Kidney epithelial cell (primary cell): ENCODE results near the gene NBEAL2. TPM values are rescaled to one million over a fixed set of nuclear protein-coding genes. Genes with fewer than 3 reads are reported as not detected.

Experiments
- DNase-seq: peaks from one replicate; pipeline ENCODE4 v3.0.0-alpha.2; 2010; ENCODE audit warnings: low read depth
- H3K27me3 ChIP-seq: 2 replicates; pipeline ENCODE4 v1.6.0; 2011; ENCODE audit warnings: low read length; ENCODE audit not compliant: control insufficient read depth, insufficient read depth
- H3K36me3 ChIP-seq: 2 replicates; pipeline ENCODE4 v1.5.1; 2011; ENCODE audit warnings: low read length; ENCODE audit not compliant: control insufficient read depth, insufficient read depth
- H3K4me3 ChIP-seq: 2 replicates; pipeline ENCODE4 v1.5.1; 2011; ENCODE audit warnings: low read depth, mild to moderate bottlenecking, control low read depth, low read length
- CTCF ChIP-seq: IDR thresholded peaks from 2 replicates; pipeline ENCODE4 v1.5.1; 2011; ENCODE audit warnings: mild to moderate bottlenecking, moderate library complexity, low read length, control low read depth, inconsistent platforms; ENCODE audit not compliant: insufficient read depth, poor library complexity, severe bottlenecking
- total RNA-seq: library from RNA; depleted of rRNA; stranded (reverse); fragments of >200 nt; gene quantifications from 2 replicates; pipeline ENCODE4 v1.2.3, GENCODE V29; 2015

Gene NBEAL2
- total RNA-seq, 1 donor from 2014 or later = 37.5 TPM

GRCh38 chr3:47012342-47013230, 33.1 kb downstream of the NBEAL2 start:
- TF ChIP-seq CTCF = no peak
- no peaks in the 10 kb centered on the region for H3K27me3 ChIP-seq
- no peaks in the 10 kb centered on the region for H3K36me3 ChIP-seq
- no peak overlapping the region for H3K4me3 ChIP-seq
- no peak for DNase-seq

GRCh38 chr3:47013231-47013630, 33.8 kb downstream of the NBEAL2 start:
- no peak for TF ChIP-seq CTCF
- H3K4me3 ChIP-seq = no peak overlapping the region
- no peak for DNase-seq
- H3K36me3 ChIP-seq = no peaks in the 10 kb centered on the region
- no peaks in the 10 kb centered on the region for H3K27me3 ChIP-seq

- no peak for TF ChIP-seq CTCF
- Histone ChIP-seq H3K4me3 (no peak overlapping the region), H3K36me3 (no peaks in the 10 kb centered on the region), H3K27me3 (no peaks in the 10 kb centered on the region)
- DNase-seq = no peak
Observed at GRCh38 chr3:47014036-47014435, 34.6 kb downstream of the NBEAL2 start.

GRCh38 chr3:47015151-47015550, 35.7 kb downstream of the NBEAL2 start:
- TF ChIP-seq CTCF = no peak

GRCh38 chr3:47016086-47016933, 36.8 kb downstream of the NBEAL2 start:
- DNase-seq = no peak
- TF ChIP-seq CTCF = no peak
- no peak overlapping the region for H3K4me3 ChIP-seq
- H3K27me3 ChIP-seq = no peaks in the 10 kb centered on the region
- no peaks in the 10 kb centered on the region for H3K36me3 ChIP-seq

More at GRCh38 chr3:47015151-47015550, 35.7 kb downstream of the NBEAL2 start:
- H3K4me3 ChIP-seq = no peak overlapping the region
- no peak for DNase-seq
- no peaks in the 10 kb centered on the region for H3K27me3 ChIP-seq
- H3K36me3 ChIP-seq = no peaks in the 10 kb centered on the region
